Activated naive CD4-positive, alpha-beta T cell treated with anti-CD3 and anti-CD28 coated beads for 36 hours (primary cell): ENCODE data around the gene PDILT. TPM values are rescaled to one million over a fixed set of nuclear protein-coding genes. Genes with fewer than 3 reads are reported as not detected.
"Not testable (repeated sequence)": the region's sequence is repeated elsewhere in the genome, so short reads cannot be mapped to it uniquely, and the experiment has no call there.

ENCODE experiments used
- CTCF ChIA-PET: fragments of 350-600 bp; sonication (Branson Sonifier 250); formaldehyde crosslinking; loops from one replicate; lab custom pipeline; 2021; ENCODE audit warnings: antibody characterized with exemption; lab: Charles Lee
- DNase-seq: peaks from one replicate; pipeline ENCODE4 v3.0.0-alpha.2; 2020
- H3K27ac Mint-ChIP-seq: one replicate; pipeline ENCODE4 v1.8.0; 2021; ENCODE audit warnings: mild to moderate bottlenecking, mixed read lengths
- H3K27me3 Mint-ChIP-seq: one replicate; pipeline ENCODE4 v1.8.0; 2021; ENCODE audit warnings: low read depth, mixed read lengths
- H3K36me3 Mint-ChIP-seq: one replicate; pipeline ENCODE4 v1.8.0; 2021; ENCODE audit warnings: low read depth, mixed read lengths
- H3K4me1 Mint-ChIP-seq: one replicate; pipeline ENCODE4 v1.8.0; 2021; ENCODE audit warnings: low read depth, mixed read lengths
- H3K4me3 Mint-ChIP-seq: one replicate; pipeline ENCODE4 v1.8.0; 2021; ENCODE audit warnings: mild to moderate bottlenecking, moderate library complexity, mixed read lengths
- H3K9me3 Mint-ChIP-seq: one replicate; pipeline ENCODE4 v1.8.0; 2021; ENCODE audit warnings: mixed read lengths
- intact Hi-C: fragments of 100-400 bp; cut with micrococcal nuclease; formaldehyde crosslinking; loops from one replicate; pipeline ENCODE4 v1.15.1; 2023
- total RNA-seq, 2 experiments: library from RNA; stranded (reverse); gene quantifications; one replicate each; pipeline ENCODE4 v1.2.3, GENCODE V29; 2021

The PDILT gene
- total RNA-seq = not detected

GRCh38 chr16:20404637-20405036, at the start of gene PDILT:
Gene PDILT (minus strand): TSS chr16:20404737. CDS start chr16:20399300, 5,437 bp downstream.
- H3K4me1 Mint-ChIP-seq = no peaks in the 10 kb centered on the region
- CTCF ChIA-PET = no interaction called here
- no peak within 1 kb of the TSS for H3K27ac Mint-ChIP-seq
- H3K9me3 Mint-ChIP-seq = no peaks in the 10 kb centered on the region
- intact Hi-C loops = no loop called here
- no peak for DNase-seq
- no peaks in the 10 kb centered on the region for H3K27me3 Mint-ChIP-seq
- no peak within 1 kb of the TSS for H3K4me3 Mint-ChIP-seq
- no peaks in the 10 kb centered on the region for H3K36me3 Mint-ChIP-seq

- H3K36me3 Mint-ChIP-seq, DNase-seq, intact Hi-C loops, H3K27ac Mint-ChIP-seq, H3K4me1 Mint-ChIP-seq, H3K27me3 Mint-ChIP-seq, H3K9me3 Mint-ChIP-seq, CTCF ChIA-PET, H3K4me3 Mint-ChIP-seq: not testable (repeated sequence)
These were observed 49.1 kb upstream of the PDILT start for GRCh38 chr16:20453633-20454032.

- CTCF ChIA-PET, intact Hi-C loops: not testable (repeated sequence)
These were observed 46.8 kb upstream of the PDILT start, which contains the start of gene ACSM2A for GRCh38 chr16:20451364-20451763. Gene ACSM2A (plus strand): TSS chr16:20451521. CDS start chr16:20460115, 8,594 bp downstream.

GRCh38 chr16:20446652-20447393, 42.3 kb upstream of the PDILT start:
- intact Hi-C loops, CTCF ChIA-PET, H3K36me3 Mint-ChIP-seq, H3K4me3 Mint-ChIP-seq, H3K27ac Mint-ChIP-seq, DNase-seq, H3K27me3 Mint-ChIP-seq, H3K9me3 Mint-ChIP-seq, H3K4me1 Mint-ChIP-seq: not testable (repeated sequence)

More at GRCh38 chr16:20451364-20451763, 46.8 kb upstream of the PDILT start, which contains the start of gene ACSM2A:
- not testable (repeated sequence) for H3K4me1 Mint-ChIP-seq, H3K9me3 Mint-ChIP-seq, H3K27me3 Mint-ChIP-seq, H3K36me3 Mint-ChIP-seq, H3K4me3 Mint-ChIP-seq, H3K27ac Mint-ChIP-seq, DNase-seq

GRCh38 chr16:20441859-20442258, 37.3 kb upstream of the PDILT start:
- H3K4me3 Mint-ChIP-seq, H3K9me3 Mint-ChIP-seq, H3K27ac Mint-ChIP-seq, H3K4me1 Mint-ChIP-seq, CTCF ChIA-PET, H3K36me3 Mint-ChIP-seq, DNase-seq, intact Hi-C loops, H3K27me3 Mint-ChIP-seq: not testable (repeated sequence)

- H3K36me3 Mint-ChIP-seq = no peaks in the 10 kb centered on the region
- H3K27ac Mint-ChIP-seq = no peak overlapping the region
- H3K4me1 Mint-ChIP-seq = no peaks in the 10 kb centered on the region
- no peaks in the 10 kb centered on the region for H3K9me3 Mint-ChIP-seq
- DNase-seq = no peak
- peaks cover 2% of the 10 kb centered on the region for H3K27me3 Mint-ChIP-seq
- intact Hi-C loops = no loop called here
- CTCF ChIA-PET = no interaction called here
- H3K4me3 Mint-ChIP-seq = no peak overlapping the region
These were observed 36.7 kb upstream of the PDILT start for GRCh38 chr16:20441191-20441590.

GRCh38 chr16:20440731-20441130, 36.2 kb upstream of the PDILT start:
- intact Hi-C loops, CTCF ChIA-PET, H3K4me1 Mint-ChIP-seq, DNase-seq, H3K27ac Mint-ChIP-seq, H3K36me3 Mint-ChIP-seq, H3K9me3 Mint-ChIP-seq, H3K4me3 Mint-ChIP-seq, H3K27me3 Mint-ChIP-seq: not testable (repeated sequence)

GRCh38 chr16:20439820-20440231, 35.3 kb upstream of the PDILT start:
- intact Hi-C loops, H3K9me3 Mint-ChIP-seq, H3K27ac Mint-ChIP-seq, H3K27me3 Mint-ChIP-seq, H3K36me3 Mint-ChIP-seq, CTCF ChIA-PET, H3K4me3 Mint-ChIP-seq, H3K4me1 Mint-ChIP-seq, DNase-seq: not testable (repeated sequence)

GRCh38 chr16:20438950-20439349, 34.4 kb upstream of the PDILT start:
- H3K27me3 Mint-ChIP-seq, intact Hi-C loops, H3K36me3 Mint-ChIP-seq, H3K4me3 Mint-ChIP-seq, H3K4me1 Mint-ChIP-seq, H3K9me3 Mint-ChIP-seq, H3K27ac Mint-ChIP-seq, CTCF ChIA-PET, DNase-seq: not testable (repeated sequence)

GRCh38 chr16:20430948-20431347, 26.4 kb upstream of the PDILT start:
- H3K4me1 Mint-ChIP-seq = no peaks in the 10 kb centered on the region
- H3K27me3 Mint-ChIP-seq = peaks cover 3% of the 10 kb centered on the region
- intact Hi-C loops = no loop called here
- no peak overlapping the region for H3K27ac Mint-ChIP-seq
- DNase-seq = no peak
- no peak overlapping the region for H3K4me3 Mint-ChIP-seq
- no peaks in the 10 kb centered on the region for H3K36me3 Mint-ChIP-seq
- CTCF ChIA-PET = no interaction called here
- no peaks in the 10 kb centered on the region for H3K9me3 Mint-ChIP-seq

- CTCF ChIA-PET, H3K9me3 Mint-ChIP-seq, H3K36me3 Mint-ChIP-seq, H3K27me3 Mint-ChIP-seq, H3K4me1 Mint-ChIP-seq, H3K27ac Mint-ChIP-seq, intact Hi-C loops, H3K4me3 Mint-ChIP-seq, DNase-seq: not testable (repeated sequence)
These were observed 25.9 kb upstream of the PDILT start for GRCh38 chr16:20430480-20430879.

- H3K9me3 Mint-ChIP-seq, H3K4me1 Mint-ChIP-seq, DNase-seq, intact Hi-C loops, H3K27ac Mint-ChIP-seq, H3K27me3 Mint-ChIP-seq, H3K4me3 Mint-ChIP-seq, H3K36me3 Mint-ChIP-seq: not testable (repeated sequence)
- CTCF ChIA-PET = interaction anchor here (0.7 kb wide), 1 partner anchor 95 kb away, joined by 3 read pairs; no protein-coding TSS in a partner anchor
These were observed 25.0 kb upstream of the PDILT start for GRCh38 chr16:20429499-20429898.

- H3K9me3 Mint-ChIP-seq, H3K36me3 Mint-ChIP-seq, H3K27me3 Mint-ChIP-seq, CTCF ChIA-PET, H3K4me3 Mint-ChIP-seq, H3K27ac Mint-ChIP-seq, DNase-seq, intact Hi-C loops, H3K4me1 Mint-ChIP-seq: not testable (repeated sequence)
These were observed 22.9 kb upstream of the PDILT start for GRCh38 chr16:20427401-20427797.
